HG03439 (cell line): ENCODE data around the gene HMGB2.

ENCODE experiments used
- ATAC-seq: cut with Tn5 transposase; IDR thresholded peaks from one replicate; pipeline ENCODE4 v1.9.1; 2021; ENCODE audit warnings: mild to moderate bottlenecking, moderate library complexity; ENCODE audit not compliant: unreplicated experiment

HMGB2 gene

DNA sequence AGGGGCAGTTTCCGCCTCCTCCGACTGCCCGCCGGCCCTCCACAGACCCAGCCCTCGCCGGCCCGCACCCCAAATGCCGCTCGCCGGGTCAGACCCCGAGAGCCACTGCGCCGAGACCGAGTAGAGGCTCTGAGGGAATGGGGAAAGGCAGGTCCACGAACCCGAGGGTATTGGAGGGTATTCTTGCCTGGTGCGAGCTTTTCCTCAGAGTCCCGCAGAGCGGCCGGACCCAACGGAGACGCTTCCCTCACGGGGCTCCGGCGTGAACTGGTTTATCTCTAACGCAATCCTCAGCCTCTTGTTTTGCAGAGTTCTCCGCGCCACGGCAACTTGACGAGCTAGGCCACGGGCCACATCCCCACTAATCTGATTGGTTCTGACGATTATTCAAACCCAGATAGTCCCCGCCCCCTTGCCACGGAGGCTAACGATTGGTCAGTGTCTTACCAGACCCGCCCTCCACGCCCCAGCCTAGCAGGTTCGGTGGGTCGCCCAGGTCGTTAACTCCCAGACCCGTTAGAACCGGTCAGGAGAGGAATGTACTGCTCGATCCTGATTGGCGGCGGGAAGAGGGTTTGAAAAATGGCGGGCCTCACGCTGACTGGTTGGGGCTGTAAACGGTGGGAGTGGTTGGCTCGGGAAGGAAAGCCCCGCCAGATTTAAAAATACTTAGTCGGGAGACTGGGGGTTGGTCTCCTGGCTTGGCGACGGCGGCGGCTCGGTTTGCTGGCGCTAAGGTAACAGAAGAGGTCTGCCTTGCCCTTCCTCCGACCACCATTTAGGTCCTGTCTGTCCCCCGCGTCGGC is at the start of gene HMGB2:
Gene HMGB2, minus strand, starts transcription at position 274 of the 806 bp plus-strand sequence. CDS start 709 bp downstream, outside the sequence.
- peak; percentile 95 for ATAC-seq

DNA sequence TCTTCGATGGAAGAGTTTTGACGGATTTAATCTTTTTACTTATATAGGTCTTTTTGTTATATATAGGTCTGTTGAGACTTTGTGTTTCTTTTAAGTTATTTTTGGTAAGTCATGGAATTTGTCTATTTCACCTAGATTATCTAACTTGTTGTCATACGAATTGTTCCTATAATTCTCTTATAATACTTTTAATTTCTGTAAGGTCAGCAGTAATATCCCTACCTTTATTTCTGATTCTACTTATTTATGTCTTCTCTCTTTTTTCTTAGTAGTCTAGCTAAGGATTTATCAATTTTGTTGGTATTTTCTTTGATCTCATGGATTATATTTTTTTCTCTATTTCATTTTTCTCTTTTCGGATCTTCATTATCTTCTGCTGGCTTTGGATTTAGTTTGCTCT is 48.2 kb upstream of the HMGB2 start:
- no peak for ATAC-seq

GRCh38 chr4:173381610-173382009 is 47.5 kb upstream of the HMGB2 start:
- no peak for ATAC-seq

- ATAC-seq = no peak
These were observed 46.8 kb upstream of the HMGB2 start for GRCh38 chr4:173380987-173381386.

DNA sequence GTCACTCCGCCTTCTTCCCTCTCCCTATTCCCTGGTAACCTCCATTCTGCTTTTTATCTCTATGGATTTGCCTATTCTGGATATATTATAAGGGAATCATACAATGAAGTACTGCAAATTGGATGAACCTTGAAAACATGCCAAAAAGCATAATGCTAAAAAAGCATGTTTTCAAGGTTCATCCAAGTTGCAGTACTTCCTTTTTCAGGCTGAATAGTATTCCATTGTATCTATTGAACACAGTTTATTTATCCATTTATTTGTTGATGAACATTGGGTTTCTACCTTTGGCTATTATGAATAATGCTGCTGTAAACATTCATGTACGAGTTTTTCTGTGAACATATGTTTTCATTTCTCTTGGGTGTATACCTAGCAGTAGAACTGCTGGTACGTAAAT is 45.8 kb upstream of the HMGB2 start:
- ATAC-seq = no peak

DNA sequence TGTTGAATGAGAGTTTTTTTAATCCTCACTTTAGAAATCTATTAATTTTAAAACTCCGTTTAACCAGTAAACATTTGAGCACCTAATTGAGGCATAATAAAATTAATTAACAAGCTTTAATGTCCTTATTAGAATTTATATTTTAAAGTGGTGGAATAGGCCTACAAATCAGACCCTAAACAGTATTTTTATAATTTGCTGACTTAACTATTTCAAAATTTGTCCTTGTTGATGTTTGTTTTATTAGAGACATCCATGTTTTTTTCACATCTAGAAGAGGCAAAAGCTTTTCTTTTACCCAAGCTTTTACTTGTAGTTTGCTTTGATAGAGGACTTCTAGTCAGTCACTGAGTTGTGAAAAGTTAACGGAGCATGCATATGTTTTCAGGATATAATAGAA is 40.4 kb upstream of the HMGB2 start:
- ATAC-seq = no peak

GRCh38 chr4:173371292-173372192 is 37.4 kb upstream of the HMGB2 start:
- ATAC-seq = peak; percentile 26

DNA sequence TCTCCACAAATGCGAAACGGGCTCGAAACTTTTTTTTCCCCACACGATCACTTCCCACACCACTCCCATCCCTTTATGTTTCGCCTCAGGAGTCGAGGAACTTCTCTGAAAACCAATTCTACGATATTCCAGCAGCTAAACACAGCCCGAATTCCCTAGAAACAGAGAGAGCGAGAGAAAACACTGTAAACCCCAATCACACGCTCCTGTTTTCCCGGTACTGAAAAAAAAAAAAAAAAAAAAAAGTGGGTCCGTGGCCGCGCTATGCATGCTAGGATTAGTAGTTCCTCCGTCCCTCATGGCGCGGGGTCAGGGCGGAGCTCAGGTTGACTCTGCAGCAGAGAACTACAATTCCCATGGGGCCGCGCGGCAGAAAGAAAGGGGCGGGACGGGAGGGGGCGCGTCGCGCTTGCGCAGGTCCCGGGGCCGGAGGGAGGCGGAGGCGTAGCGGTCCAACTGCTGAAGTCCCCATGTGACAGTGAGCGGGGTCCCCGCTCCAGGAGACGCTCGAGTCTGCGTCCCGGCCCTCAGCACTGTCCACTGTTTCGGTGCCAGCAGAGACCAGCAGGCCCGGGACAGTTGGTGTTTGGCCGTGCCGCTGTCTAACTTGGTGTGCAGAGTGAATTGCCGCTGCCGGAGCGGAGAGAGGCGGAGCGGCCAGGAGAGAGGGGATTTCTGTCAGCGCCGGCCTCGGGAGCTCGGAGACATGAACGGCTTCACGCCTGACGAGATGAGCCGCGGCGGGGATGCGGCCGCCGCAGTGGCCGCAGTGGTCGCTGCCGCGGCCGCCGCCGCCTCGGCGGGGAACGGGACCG is 36.5 kb upstream of the HMGB2 start, which contains the start of gene SAP30:
Gene SAP30, plus strand, starts transcription at position 478 of the 815 bp plus-strand sequence. Its CDS starts 229 bp downstream, at position 707.
- peak; percentile 73 for ATAC-seq

DNA sequence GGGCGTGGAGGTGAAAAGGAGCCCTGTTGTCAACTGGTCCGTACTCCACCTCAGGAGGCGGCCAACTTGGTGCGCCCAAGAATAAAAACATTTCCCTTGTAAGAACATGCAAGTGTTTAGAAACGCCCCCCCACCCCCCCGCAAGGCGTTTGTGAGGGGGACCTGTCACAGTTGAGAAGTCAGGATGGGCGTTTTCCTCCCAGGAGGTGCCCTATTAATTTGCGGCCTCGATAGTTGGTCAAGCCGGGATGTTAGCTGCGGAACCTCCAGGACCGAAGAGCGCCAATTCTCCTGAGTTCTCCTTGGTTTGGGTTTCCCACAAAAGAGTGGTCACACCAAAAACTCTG is 35.9 kb upstream of the HMGB2 start:
- ATAC-seq = peak; percentile 9

GRCh38 chr4:173367946-173368345 is 33.8 kb upstream of the HMGB2 start:
- no peak for ATAC-seq

GRCh38 chr4:173367285-173367684 is 33.1 kb upstream of the HMGB2 start:
- no peak for ATAC-seq

GRCh38 chr4:173365359-173365996 is 31.3 kb upstream of the HMGB2 start:
- no peak for ATAC-seq

DNA sequence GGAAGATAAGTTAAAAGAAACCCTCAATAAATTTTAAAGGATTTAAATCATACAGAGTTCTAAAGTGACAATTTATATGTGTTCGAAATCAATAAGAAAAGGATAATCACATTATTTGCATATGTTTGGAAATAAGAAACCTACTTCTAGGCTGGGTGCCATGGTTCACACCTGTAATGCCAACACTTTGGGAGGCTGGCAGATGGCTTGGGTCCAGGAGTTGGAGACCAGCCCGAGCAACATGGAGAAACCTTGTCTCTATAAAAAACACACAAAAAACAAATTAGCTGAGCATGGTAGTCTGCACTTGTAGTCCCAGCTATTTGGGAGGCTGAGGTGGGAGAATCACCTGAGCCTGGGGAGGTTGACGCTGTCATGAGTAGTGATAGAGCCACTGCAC is 28.5 kb upstream of the HMGB2 start:
- no peak for ATAC-seq

GRCh38 chr4:173360587-173361221 is 26.5 kb upstream of the HMGB2 start:
- no peak for ATAC-seq

DNA sequence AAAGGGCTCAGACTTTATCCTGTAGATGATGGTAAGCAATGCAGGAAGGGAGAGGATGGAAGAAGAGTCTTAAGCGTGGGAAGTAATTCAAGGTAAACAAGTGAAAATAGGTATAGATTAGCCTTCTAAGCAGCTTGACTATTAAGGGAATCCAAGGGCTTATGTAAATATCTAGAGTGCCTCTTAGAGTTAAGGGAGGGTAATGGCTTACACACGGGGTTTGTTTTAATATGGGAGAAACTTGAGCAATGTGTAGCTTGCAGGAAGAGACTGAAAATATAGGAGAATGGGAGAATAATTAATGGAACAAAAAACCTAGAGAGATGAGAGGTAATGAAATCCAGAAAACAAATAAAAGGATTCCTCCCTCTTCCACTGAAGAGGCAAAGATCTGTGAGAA is 23.8 kb upstream of the HMGB2 start:
- no peak for ATAC-seq

GRCh38 chr4:173347467-173347866 is 13.3 kb upstream of the HMGB2 start:
- no peak for ATAC-seq

DNA sequence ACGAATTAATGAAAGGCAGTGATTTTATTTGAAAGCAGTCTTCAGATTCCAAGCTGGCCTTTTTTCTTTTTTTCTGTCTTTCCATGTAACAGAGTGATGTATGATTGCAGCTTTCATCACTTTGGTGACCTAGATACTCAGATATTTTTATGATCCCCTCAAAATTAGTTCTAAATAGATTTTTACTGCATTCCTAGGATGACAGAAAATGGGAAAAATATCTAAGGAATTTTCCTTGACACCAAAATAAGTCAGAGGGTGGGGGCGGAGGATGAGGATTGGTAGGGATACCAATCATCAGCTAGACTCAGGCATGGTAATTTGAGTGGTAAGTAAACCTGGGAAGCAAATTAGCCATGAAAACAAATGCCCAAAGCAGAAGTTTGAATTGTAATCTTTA is 11.9 kb upstream of the HMGB2 start:
- no peak for ATAC-seq

DNA sequence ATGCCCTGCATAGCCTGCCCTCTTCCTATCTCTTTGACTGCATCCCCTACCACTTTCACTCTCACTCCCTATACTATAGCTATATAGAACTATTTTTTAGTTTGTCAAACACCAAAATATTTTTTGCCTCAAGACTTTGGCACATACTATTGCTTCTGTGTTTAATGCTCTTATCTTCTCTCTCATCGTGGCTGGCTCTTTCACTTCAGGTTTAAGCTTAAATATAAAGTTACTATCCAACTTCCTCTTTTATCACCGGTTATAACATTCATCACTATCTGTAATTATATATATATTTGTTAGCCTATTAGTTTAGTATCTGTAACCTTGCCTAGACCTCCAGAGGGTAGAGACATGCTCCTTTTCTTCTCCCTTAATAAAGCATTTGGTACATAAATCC is 11.5 kb upstream of the HMGB2 start:
- ATAC-seq = no peak

- ATAC-seq = no peak
These were observed 9.8 kb upstream of the HMGB2 start for GRCh38 chr4:173343832-173344397.

- ATAC-seq = no peak
These were observed 3.3 kb upstream of the HMGB2 start for GRCh38 chr4:173337463-173337862.
